KMS-11 (cell line): ENCODE measurements around the gene GTF3C1.
"Not testable (repeated sequence)": the region's sequence is repeated elsewhere in the genome, so short reads cannot be mapped to it uniquely, and the experiment has no call there.

Experiments
- H2AFZ ChIP-seq: fragments of 200-600 bp; sonication (generic); 2 replicates; pipeline ENCODE4 v1.6.1; 2016; ENCODE audit warnings: antibody characterized with exemption, mixed run types, low read depth
- H3K27ac ChIP-seq: fragments of 200-600 bp; sonication (generic); 2 replicates; pipeline ENCODE4 v1.6.1; 2016; ENCODE audit warnings: mild to moderate bottlenecking, mixed run types
- H3K27me3 ChIP-seq: fragments of 200-600 bp; sonication (generic); 2 replicates; pipeline ENCODE4 v1.6.1; 2017; ENCODE audit warnings: mild to moderate bottlenecking, low read depth, mixed run types, moderate library complexity; ENCODE audit not compliant: insufficient read depth
- H3K36me3 ChIP-seq: fragments of 200-600 bp; sonication (generic); 2 replicates; pipeline ENCODE4 v1.6.1; 2017; ENCODE audit warnings: mild to moderate bottlenecking, mixed run types; ENCODE audit not compliant: insufficient read depth
- H3K4me1 ChIP-seq: fragments of 200-600 bp; sonication (generic); 2 replicates; pipeline ENCODE4 v1.6.1; 2016; ENCODE audit warnings: mild to moderate bottlenecking, low read depth, mixed run types; ENCODE audit not compliant: poor library complexity, severe bottlenecking
- H3K4me2 ChIP-seq: fragments of 200-600 bp; sonication (generic); 2 replicates; pipeline ENCODE4 v1.7.0; 2016; ENCODE audit warnings: mild to moderate bottlenecking, mixed run types
- H3K4me3 ChIP-seq: fragments of 200-600 bp; sonication (generic); IDR thresholded peaks from 2 replicates; pipeline ENCODE4 v1.6.1; 2017; ENCODE audit warnings: low read depth, low read length, mixed read lengths; ENCODE audit not compliant: insufficient read depth
- H3K79me2 ChIP-seq: fragments of 200-600 bp; sonication (generic); 2 replicates; pipeline ENCODE4 v1.6.1; 2016; ENCODE audit warnings: low read depth, mixed run types; ENCODE audit not compliant: insufficient read depth
- H3K9ac ChIP-seq: fragments of 200-600 bp; sonication (generic); 2 replicates; pipeline ENCODE4 v1.6.1; 2016; ENCODE audit warnings: mild to moderate bottlenecking, mixed run types
- H4K20me1 ChIP-seq: fragments of 200-600 bp; sonication (generic); 2 replicates; pipeline ENCODE4 v1.6.1; 2016; ENCODE audit warnings: mild to moderate bottlenecking, mixed run types; ENCODE audit not compliant: insufficient read depth
- TF ChIP-seq, protein P1 (sequence below): fragments of 200-600 bp; sonication (generic); conservative IDR thresholded peaks from 2 replicates; pipeline ENCODE4 v1.6.1; 2017; ENCODE audit warnings: low read depth, mild to moderate bottlenecking, antibody characterized with exemption, low read length, moderate library complexity, mixed read lengths

The GTF3C1 gene

DNA sequence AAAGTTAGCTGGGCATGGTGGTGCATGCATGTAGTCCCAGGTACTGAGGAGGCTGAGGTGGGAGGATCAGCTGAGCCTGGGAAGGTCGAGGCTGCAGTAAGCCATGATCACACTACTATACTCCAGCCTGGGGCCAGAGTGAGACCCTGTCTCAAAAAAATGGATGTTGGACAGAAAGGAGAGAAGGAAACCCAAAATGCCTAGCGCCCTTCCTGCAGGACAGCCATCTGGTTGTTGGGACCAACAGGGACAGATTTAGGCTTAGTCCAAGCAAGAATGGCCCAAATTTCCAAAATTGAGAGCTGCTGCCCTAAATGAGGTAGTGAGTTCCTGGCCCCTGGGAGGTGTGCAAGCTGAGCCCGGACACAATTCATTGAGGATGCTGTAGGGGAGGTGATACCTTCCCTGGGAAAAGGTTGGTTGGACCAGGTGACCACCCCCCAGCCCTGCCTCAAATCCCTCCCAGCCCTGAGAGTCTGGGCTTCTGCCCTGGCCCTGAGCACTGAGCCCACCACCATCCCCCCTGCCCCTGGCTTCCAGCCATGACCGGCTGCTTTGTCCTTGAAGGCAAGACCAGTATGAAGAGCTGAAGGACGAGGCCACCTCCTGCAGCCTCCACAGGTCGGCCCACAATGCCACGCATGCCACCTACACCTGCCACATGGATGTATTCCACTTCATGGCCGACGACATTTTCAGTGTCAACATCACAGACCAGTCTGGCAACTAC lies 112.6 kb downstream of the GTF3C1 start:
- Histone ChIP-seq H2AFZ (no peak overlapping the region), H3K4me1 (no peaks in the 10 kb centered on the region), H3K79me2 (no peaks in the 10 kb centered on the region), H3K4me2 (no peak overlapping the region), H3K4me3 (no peak overlapping the region), H3K27me3 (no peaks in the 10 kb centered on the region), H3K9ac (no peak overlapping the region), H4K20me1 (no peaks in the 10 kb centered on the region), H3K27ac (no peak overlapping the region), H3K36me3 (no peaks in the 10 kb centered on the region; the same call in 1 of the 2 replicates)
- TF ChIP-seq, protein P1, sequence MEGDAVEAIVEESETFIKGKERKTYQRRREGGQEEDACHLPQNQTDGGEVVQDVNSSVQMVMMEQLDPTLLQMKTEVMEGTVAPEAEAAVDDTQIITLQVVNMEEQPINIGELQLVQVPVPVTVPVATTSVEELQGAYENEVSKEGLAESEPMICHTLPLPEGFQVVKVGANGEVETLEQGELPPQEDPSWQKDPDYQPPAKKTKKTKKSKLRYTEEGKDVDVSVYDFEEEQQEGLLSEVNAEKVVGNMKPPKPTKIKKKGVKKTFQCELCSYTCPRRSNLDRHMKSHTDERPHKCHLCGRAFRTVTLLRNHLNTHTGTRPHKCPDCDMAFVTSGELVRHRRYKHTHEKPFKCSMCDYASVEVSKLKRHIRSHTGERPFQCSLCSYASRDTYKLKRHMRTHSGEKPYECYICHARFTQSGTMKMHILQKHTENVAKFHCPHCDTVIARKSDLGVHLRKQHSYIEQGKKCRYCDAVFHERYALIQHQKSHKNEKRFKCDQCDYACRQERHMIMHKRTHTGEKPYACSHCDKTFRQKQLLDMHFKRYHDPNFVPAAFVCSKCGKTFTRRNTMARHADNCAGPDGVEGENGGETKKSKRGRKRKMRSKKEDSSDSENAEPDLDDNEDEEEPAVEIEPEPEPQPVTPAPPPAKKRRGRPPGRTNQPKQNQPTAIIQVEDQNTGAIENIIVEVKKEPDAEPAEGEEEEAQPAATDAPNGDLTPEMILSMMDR, result no peak

DNA sequence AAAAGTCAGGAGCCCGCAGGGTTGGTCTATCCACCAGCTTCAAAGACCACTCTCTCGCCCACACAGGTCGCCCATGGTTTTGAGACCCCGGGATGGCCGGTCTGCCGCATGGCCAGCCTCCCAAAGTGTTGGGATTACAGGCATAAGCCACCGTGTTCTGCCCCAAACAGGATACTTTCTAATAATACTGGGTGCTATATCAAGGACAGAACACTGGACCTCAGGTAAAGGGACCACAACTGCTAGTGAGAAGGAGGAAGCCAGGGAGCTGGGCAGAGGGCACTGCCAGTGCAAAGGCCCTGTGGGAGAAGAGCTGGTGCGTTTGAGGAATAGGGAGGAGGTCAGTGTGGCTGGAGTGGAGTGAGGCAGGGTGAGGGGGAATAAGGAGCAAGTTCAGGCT lies 113.6 kb downstream of the GTF3C1 start:
- H3K9ac ChIP-seq, result no peak overlapping the region
- H3K4me3 ChIP-seq, result no peak overlapping the region
- H3K36me3 ChIP-seq, result no peaks in the 10 kb centered on the region; the same call in 1 of the 2 replicates
- H3K4me2 ChIP-seq, result no peak overlapping the region
- no peaks in the 10 kb centered on the region for H4K20me1 ChIP-seq
- no peaks in the 10 kb centered on the region for H3K4me1 ChIP-seq
- H3K27me3 ChIP-seq, result no peaks in the 10 kb centered on the region
- H3K79me2 ChIP-seq, result no peaks in the 10 kb centered on the region
- TF ChIP-seq, protein P1, result no peak
- no peak overlapping the region for H2AFZ ChIP-seq
- no peak overlapping the region for H3K27ac ChIP-seq

DNA sequence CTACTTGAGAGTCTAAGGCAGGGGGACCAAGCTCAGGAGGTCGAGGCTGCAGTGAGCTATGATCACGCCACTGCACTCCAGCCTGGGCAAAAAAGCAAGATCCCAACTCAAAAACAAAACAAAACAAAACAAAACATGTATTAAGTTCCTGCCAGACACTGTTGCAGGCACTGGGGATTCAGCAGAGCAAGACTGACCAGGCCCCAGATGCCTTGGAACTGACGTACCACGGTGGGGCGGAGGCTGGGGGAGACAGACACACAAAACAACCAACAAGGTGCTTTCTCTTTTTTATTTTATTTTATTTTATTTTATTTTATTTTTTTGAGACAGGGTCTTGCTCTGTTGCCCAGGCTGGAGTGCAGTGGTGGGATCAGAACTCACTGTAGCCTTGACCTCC lies 114.6 kb downstream of the GTF3C1 start:
- not testable (repeated sequence) for H3K4me1 ChIP-seq, H4K20me1 ChIP-seq, H3K9ac ChIP-seq, H3K4me2 ChIP-seq, H3K4me3 ChIP-seq, H3K36me3 ChIP-seq, H3K27ac ChIP-seq, H3K79me2 ChIP-seq, H2AFZ ChIP-seq, H3K27me3 ChIP-seq

DNA sequence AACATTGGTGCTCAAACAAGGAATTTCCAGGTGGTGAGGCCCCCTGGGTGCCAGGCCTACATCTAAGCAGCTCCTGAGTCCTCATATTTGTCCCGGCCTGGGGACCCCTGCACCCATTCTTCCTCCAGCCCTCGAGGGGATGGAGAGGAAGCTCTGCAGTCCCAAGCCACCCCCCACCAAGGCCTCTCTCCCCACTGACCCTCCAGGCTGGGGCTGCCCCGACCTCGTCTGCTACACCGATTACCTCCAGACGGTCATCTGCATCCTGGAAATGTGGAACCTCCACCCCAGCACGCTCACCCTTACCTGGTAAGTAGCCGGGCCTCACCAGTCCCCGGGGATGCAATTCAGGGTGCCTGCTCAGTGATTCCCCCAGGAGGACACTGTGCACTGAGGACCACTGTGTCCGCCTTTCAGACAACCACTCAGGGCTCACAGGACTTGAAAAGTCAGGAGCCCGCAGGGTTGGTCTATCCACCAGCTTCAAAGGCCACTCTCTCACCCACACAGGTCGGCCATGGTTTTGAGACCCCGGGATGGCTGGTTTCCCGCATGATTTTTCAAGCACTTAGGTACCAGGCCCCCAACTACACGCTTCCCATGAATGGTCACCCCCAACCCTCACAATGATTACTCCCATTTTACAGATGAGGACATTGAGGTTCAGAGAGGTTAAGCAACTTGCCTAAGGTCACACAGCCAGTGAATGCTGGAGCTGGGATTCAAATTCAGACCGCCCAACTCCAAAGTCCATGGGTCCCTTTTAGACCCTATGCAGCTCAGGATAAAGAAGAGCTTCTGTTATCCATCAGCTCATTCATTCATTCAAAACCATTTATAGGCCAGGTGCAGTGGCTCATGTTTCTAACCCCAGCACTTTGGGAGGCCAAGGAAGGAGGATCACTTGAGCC lies 115.3 kb downstream of the GTF3C1 start:
- Histone ChIP-seq H3K36me3 (no peaks in the 10 kb centered on the region; the same call in 1 of the 2 replicates), H3K4me1 (peaks cover 7% of the 10 kb centered on the region)

More for the DNA sequence above, 115.3 kb downstream of the GTF3C1 start:
- H3K27me3 ChIP-seq, result no peaks in the 10 kb centered on the region
- TF ChIP-seq, protein P1, result no peak
- H4K20me1 ChIP-seq, result no peaks in the 10 kb centered on the region
- H3K27ac ChIP-seq, result no peak overlapping the region
- no peak overlapping the region for H2AFZ ChIP-seq
- no peak overlapping the region for H3K4me2 ChIP-seq
- no peak overlapping the region for H3K9ac ChIP-seq
- H3K79me2 ChIP-seq, result no peaks in the 10 kb centered on the region
- no peak overlapping the region for H3K4me3 ChIP-seq
